ENCODE results near the gene TTC39B. TPM values are rescaled to one million over a fixed set of nuclear protein-coding genes. Genes with fewer than 3 reads are reported as not detected.

The TTC39B gene
- 6.3 TPM in 2 replicates for total RNA-seq (2012; rRNA removed)

GRCh38 chr9:15306757-15307522 lies at the start of gene TTC39B:
Gene TTC39B (minus strand): TSS chr9:15307216. CDS start chr9:15307125, 91 bp downstream.
- peak within 1 kb of the TSS; percentile 90 for H3K4me3 ChIP-seq (ENCODE audit: low read length)
- H3K27me3 ChIP-seq (ENCODE audit: control insufficient read depth, insufficient read depth, low read length), result no peaks in the 10 kb centered on the region
- H3K9me3 ChIP-seq (replicated peaks; ENCODE audit: low read length), result no peaks in the 10 kb centered on the region
- H3K9ac ChIP-seq (ENCODE audit: low read depth, low read length), result peak within 1 kb of the TSS; percentile 93
- H3K36me3 ChIP-seq (ENCODE audit: insufficient read depth, low read length), result no peaks in the 10 kb centered on the region
- peaks cover 41% of the 10 kb centered on the region for H3K4me1 ChIP-seq (ENCODE audit: control insufficient read depth, insufficient read depth, low read length)
- peak within 1 kb of the TSS; percentile 100 for H3K4me2 ChIP-seq (ENCODE audit: low read length)

DNA sequence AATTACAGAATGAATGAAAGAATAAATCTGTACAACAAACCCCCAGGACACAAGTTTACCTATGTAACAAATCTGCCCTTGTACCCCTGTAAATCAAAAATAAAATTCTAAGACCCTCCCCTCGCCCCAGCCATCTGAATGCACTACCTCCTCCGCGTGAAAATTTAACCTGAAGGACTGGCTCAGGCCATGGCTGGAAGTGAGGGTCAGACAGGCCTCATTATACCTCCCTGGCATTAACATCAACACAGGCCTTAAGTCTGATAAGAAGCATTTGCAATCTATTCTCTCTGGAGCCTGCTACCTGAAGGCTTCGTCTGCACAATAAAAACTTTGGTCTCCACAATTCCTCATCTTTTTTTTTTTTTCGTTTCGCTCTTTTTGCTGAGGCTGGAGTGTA lies 48.7 kb upstream of the TTC39B start:
- no peaks in the 10 kb centered on the region for H3K9me3 ChIP-seq (replicated peaks; ENCODE audit: low read length)
- H3K4me1 ChIP-seq (ENCODE audit: control insufficient read depth, insufficient read depth, low read length), result no peaks in the 10 kb centered on the region
- H3K4me3 ChIP-seq (ENCODE audit: low read length), result no peak overlapping the region
- H3K9ac ChIP-seq (ENCODE audit: low read depth, low read length), result no peak overlapping the region
- no peaks in the 10 kb centered on the region for H3K27me3 ChIP-seq (ENCODE audit: control insufficient read depth, insufficient read depth, low read length)
- H3K36me3 ChIP-seq (ENCODE audit: insufficient read depth, low read length), result no peaks in the 10 kb centered on the region
- H3K4me2 ChIP-seq (ENCODE audit: low read length), result no peak overlapping the region

GRCh38 chr9:15354713-15355112 lies 47.7 kb upstream of the TTC39B start:
- no peak overlapping the region for H3K9ac ChIP-seq (ENCODE audit: low read depth, low read length)
- H3K9me3 ChIP-seq (replicated peaks; ENCODE audit: low read length), result no peaks in the 10 kb centered on the region
- no peaks in the 10 kb centered on the region for H3K4me1 ChIP-seq (ENCODE audit: control insufficient read depth, insufficient read depth, low read length)
- H3K27me3 ChIP-seq (ENCODE audit: control insufficient read depth, insufficient read depth, low read length), result no peaks in the 10 kb centered on the region
- H3K4me2 ChIP-seq (ENCODE audit: low read length), result no peak overlapping the region
- no peak overlapping the region for H3K4me3 ChIP-seq (ENCODE audit: low read length)
- no peaks in the 10 kb centered on the region for H3K36me3 ChIP-seq (ENCODE audit: insufficient read depth, low read length)

DNA sequence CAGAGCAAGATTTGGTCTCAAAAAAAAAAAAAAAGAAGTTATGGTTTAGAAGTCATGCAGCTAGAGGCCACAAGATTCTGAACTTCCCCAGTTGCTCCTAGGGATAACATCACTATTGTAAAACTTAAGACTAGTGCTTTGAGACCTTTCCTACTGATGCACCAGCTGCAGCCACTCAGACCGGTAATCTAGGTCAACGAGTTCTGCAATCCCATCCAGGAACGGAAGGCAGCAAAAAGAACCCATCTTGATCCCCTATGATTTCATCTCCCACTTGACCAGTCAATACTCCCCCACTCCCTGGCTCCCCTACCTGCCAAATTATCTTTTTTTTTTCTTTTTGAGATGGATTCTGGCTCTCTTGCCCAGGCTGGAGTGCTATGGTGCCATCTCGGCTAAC lies 46.9 kb upstream of the TTC39B start:
- Histone ChIP-seq H3K36me3 (ENCODE audit: insufficient read depth, low read length) (no peaks in the 10 kb centered on the region), H3K4me2 (ENCODE audit: low read length) (no peak overlapping the region), H3K27me3 (ENCODE audit: control insufficient read depth, insufficient read depth, low read length) (no peaks in the 10 kb centered on the region), H3K9ac (ENCODE audit: low read depth, low read length) (no peak overlapping the region), H3K4me1 (ENCODE audit: control insufficient read depth, insufficient read depth, low read length) (no peaks in the 10 kb centered on the region), H3K9me3 (replicated peaks; ENCODE audit: low read length) (no peaks in the 10 kb centered on the region), H3K4me3 (ENCODE audit: low read length) (no peak overlapping the region)

DNA sequence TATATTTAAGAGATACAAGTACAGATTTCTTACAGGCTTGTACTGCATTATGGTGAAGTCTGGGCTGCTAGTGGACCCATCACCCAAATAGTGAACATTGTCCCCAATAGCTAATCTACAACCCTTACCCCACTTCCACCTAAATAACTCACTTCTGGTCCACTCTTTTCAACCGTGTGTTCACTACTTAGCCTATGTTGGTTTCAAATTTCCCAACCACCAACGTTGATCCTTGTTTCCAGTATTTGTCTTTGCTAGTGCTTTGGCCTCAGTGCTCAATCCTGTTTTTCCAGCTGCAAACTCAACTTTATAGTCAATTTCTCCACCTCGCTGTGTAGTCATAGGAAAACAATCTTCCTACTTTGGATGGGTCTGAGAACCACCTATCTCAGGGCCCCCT lies 45.3 kb upstream of the TTC39B start:
- H3K9me3 ChIP-seq (replicated peaks; ENCODE audit: low read length), result no peaks in the 10 kb centered on the region
- H3K4me2 ChIP-seq (ENCODE audit: low read length), result no peak overlapping the region
- H3K9ac ChIP-seq (ENCODE audit: low read depth, low read length), result no peak overlapping the region
- no peaks in the 10 kb centered on the region for H3K27me3 ChIP-seq (ENCODE audit: control insufficient read depth, insufficient read depth, low read length)
- H3K36me3 ChIP-seq (ENCODE audit: insufficient read depth, low read length), result no peaks in the 10 kb centered on the region
- no peaks in the 10 kb centered on the region for H3K4me1 ChIP-seq (ENCODE audit: control insufficient read depth, insufficient read depth, low read length)
- no peak overlapping the region for H3K4me3 ChIP-seq (ENCODE audit: low read length)

- Histone ChIP-seq H3K4me2 (ENCODE audit: low read length) (no peak overlapping the region), H3K9ac (ENCODE audit: low read depth, low read length) (no peak overlapping the region), H3K9me3 (replicated peaks; ENCODE audit: low read length) (no peaks in the 10 kb centered on the region), H3K4me1 (ENCODE audit: control insufficient read depth, insufficient read depth, low read length) (no peaks in the 10 kb centered on the region), H3K27me3 (ENCODE audit: control insufficient read depth, insufficient read depth, low read length) (no peaks in the 10 kb centered on the region), H3K4me3 (ENCODE audit: low read length) (no peak overlapping the region), H3K36me3 (ENCODE audit: insufficient read depth, low read length) (no peaks in the 10 kb centered on the region)
Measured at GRCh38 chr9:15349892-15350761, 43.1 kb upstream of the TTC39B start.

DNA sequence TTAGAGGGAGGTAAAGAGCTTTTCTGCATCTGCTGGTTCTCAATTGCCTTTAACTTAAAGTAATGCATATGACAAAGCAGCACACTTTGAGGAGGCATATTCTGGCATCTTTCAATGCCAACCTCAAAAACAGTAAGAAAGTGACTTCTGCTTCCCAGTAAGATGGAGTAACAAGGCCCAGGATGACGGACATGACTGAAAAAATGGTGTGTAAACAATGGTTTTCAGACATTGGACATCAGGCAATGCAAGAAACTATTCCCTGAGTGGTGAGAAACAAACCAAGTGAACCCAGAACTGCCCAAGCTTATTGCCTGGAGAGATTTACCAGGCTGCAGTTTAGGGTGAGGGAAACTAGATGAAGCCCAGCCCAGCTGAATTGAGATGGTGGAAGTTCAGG lies 39.8 kb upstream of the TTC39B start:
- no peak overlapping the region for H3K4me3 ChIP-seq (ENCODE audit: low read length)
- no peaks in the 10 kb centered on the region for H3K9me3 ChIP-seq (replicated peaks; ENCODE audit: low read length)
- no peak overlapping the region for H3K4me2 ChIP-seq (ENCODE audit: low read length)
- H3K27me3 ChIP-seq (ENCODE audit: control insufficient read depth, insufficient read depth, low read length), result no peaks in the 10 kb centered on the region
- H3K36me3 ChIP-seq (ENCODE audit: insufficient read depth, low read length), result no peaks in the 10 kb centered on the region
- no peaks in the 10 kb centered on the region for H3K4me1 ChIP-seq (ENCODE audit: control insufficient read depth, insufficient read depth, low read length)
- no peak overlapping the region for H3K9ac ChIP-seq (ENCODE audit: low read depth, low read length)

DNA sequence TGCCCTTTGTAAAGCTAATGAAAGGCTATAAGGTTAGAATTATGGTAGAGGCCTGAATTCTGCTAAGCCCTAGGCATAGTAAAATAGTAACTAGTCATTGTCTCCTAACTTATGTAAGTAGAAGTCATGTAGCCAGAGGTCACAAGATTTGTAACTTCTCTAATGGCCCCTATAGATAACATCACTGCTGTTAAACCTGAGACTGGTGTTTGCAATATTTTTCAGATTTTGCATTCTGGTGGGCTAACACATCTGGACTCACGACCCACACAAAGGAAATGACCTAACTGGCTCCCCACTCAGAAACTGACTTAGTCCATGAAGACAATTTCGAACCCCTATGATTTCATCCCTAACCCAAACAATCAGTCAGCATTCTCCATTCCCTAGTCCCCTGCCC lies 37.2 kb upstream of the TTC39B start:
- Histone ChIP-seq H3K9ac (ENCODE audit: low read depth, low read length) (no peak overlapping the region), H3K4me3 (ENCODE audit: low read length) (no peak overlapping the region)

DNA sequence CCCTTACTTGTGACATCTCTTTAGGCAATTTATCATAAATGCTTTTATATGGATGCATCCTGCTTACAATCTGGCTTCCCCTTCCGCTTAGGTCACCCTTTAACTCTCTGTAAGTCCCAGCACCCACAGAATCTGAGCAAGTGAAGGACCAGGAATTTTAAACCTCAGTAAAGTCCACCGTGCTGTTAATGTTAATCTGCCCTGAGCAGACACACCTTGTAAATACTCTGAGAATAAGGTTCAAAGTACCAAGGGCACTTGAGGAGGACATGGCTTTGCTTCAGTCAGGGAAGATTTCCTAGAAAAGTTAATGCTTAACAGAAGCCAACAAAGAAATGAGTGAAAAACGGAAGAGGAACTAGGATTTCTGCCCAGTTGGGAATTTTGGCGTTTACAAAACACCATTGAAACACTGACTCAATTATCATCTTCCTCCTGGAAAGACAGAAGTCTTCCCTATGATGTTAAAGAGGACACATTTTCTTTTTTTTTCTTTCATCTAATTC lies 26.4 kb upstream of the TTC39B start:
- no peaks in the 10 kb centered on the region for H3K36me3 ChIP-seq (ENCODE audit: insufficient read depth, low read length)
- peaks cover 9% of the 10 kb centered on the region for H3K27me3 ChIP-seq (ENCODE audit: control insufficient read depth, insufficient read depth, low read length)
- no peak overlapping the region for H3K9ac ChIP-seq (ENCODE audit: low read depth, low read length)
- no peak overlapping the region for H3K4me2 ChIP-seq (ENCODE audit: low read length)
- H3K4me3 ChIP-seq (ENCODE audit: low read length), result no peak overlapping the region
- H3K4me1 ChIP-seq (ENCODE audit: control insufficient read depth, insufficient read depth, low read length), result no peaks in the 10 kb centered on the region
- H3K9me3 ChIP-seq (replicated peaks; ENCODE audit: low read length), result no peaks in the 10 kb centered on the region

More for the DNA sequence above, 37.2 kb upstream of the TTC39B start:
- Histone ChIP-seq H3K27me3 (ENCODE audit: control insufficient read depth, insufficient read depth, low read length) (no peaks in the 10 kb centered on the region), H3K9me3 (replicated peaks; ENCODE audit: low read length) (no peaks in the 10 kb centered on the region), H3K4me1 (ENCODE audit: control insufficient read depth, insufficient read depth, low read length) (no peaks in the 10 kb centered on the region), H3K4me2 (ENCODE audit: low read length) (no peak overlapping the region), H3K36me3 (ENCODE audit: insufficient read depth, low read length) (no peaks in the 10 kb centered on the region)

DNA sequence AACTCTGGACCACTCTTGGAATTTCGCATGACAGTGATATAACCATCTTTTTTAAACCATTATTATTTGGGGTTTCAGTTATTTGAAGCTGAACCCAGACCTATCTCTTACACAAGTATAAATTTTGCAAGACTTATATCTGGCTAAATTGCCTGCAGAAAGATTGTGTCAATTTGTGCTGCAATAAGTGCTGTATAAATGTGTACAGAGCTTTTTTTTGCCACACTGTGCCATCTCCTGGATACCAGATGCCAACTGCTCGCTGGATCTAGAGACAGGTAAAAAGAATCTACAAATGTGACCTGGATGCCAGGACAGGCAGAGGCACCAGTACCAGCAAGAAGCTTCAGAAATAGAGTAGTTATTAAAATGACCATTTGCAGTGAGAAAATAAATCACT lies 25.9 kb upstream of the TTC39B start:
- Histone ChIP-seq H3K9ac (ENCODE audit: low read depth, low read length) (no peak overlapping the region), H3K4me1 (ENCODE audit: control insufficient read depth, insufficient read depth, low read length) (no peaks in the 10 kb centered on the region), H3K4me3 (ENCODE audit: low read length) (no peak overlapping the region), H3K27me3 (ENCODE audit: control insufficient read depth, insufficient read depth, low read length) (peaks cover 9% of the 10 kb centered on the region), H3K36me3 (ENCODE audit: insufficient read depth, low read length) (no peaks in the 10 kb centered on the region), H3K9me3 (replicated peaks; ENCODE audit: low read length) (no peaks in the 10 kb centered on the region), H3K4me2 (ENCODE audit: low read length) (no peak overlapping the region)

DNA sequence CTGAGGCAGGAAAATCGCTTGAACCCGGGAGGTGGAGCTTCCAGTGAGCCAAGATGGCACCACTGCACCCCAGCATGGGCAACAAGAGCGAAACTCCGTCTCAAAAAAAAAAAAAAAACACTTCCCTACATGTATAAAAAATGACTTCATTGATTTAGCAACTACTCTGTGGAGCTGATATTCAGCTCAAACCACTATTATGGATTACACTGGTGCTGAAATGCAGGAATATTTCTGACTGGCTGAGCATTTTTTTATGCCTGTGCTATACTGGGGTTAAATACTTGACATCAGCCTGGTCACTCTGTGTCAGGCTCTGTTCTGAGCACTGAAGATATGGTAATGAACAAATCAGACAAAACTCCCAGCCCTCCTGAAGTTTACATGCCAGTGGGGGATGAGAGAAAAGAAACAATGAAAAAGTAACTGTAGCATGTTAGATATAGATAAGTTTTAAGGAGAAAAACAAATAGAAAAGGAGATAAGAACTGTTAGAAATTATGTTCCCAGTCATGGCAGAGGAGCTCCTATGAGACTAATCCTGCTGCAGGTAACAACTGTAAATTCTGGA lies 22.6 kb upstream of the TTC39B start:
- Histone ChIP-seq H3K9ac (ENCODE audit: low read depth, low read length) (no peak overlapping the region), H3K27me3 (ENCODE audit: control insufficient read depth, insufficient read depth, low read length) (peaks cover 4% of the 10 kb centered on the region), H3K4me2 (ENCODE audit: low read length) (no peak overlapping the region), H3K9me3 (replicated peaks; ENCODE audit: low read length) (no peaks in the 10 kb centered on the region), H3K4me3 (ENCODE audit: low read length) (no peak overlapping the region), H3K4me1 (ENCODE audit: control insufficient read depth, insufficient read depth, low read length) (no peaks in the 10 kb centered on the region), H3K36me3 (ENCODE audit: insufficient read depth, low read length) (no peaks in the 10 kb centered on the region)
